ENCODE data around the gene ENKUR. TPM values are rescaled to one million over a fixed set of nuclear protein-coding genes. Genes with fewer than 3 reads are reported as not detected.

ENKUR gene
- total RNA-seq, 4 donors from 2014 or later: 0.38 to 0.53 TPM; not detected in 2

- Histone ChIP-seq H3K36me3 (no peaks in the 10 kb centered on the region), H3K4me3 (no peak overlapping the region), H3K4me1 (no peaks in the 10 kb centered on the region), H3K27ac (no peak overlapping the region), H3K9me3 (no peaks in the 10 kb centered on the region), H3K27me3 (no peaks in the 10 kb centered on the region)
- TF ChIP-seq CTCF (IDR thresholded peaks at IDR 0.05) (no peak), POLR2A (IDR thresholded peaks at IDR 0.05) (no peak)
- no peak for DNase-seq
These were observed 23.3 kb downstream of the ENKUR start for GRCh38 chr10:24992512-24993133.

DNA sequence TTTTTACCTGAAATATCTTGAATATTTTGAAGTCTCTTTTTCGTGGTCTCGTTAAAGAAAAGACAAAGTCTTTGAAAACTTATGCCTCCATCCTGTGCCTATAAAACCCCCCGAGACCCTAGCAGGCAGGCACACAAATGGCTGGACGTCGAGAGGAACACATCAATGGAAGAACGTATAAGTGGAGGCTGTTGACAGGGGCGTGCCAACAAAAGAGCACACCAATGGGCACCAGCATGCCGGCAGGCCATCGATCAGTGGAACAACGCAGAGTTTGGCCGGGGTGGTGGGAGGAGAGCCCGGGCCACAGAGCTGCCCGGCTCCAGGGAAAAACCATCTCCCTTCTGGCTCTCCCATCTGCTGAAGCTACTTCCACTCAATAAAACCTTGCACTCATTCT is 24.7 kb downstream of the ENKUR start:
- H3K4me1 ChIP-seq: no peaks in the 10 kb centered on the region
- H3K27me3 ChIP-seq: no peaks in the 10 kb centered on the region
- no peak for DNase-seq
- no peaks in the 10 kb centered on the region for H3K36me3 ChIP-seq
- no peak overlapping the region for H3K4me3 ChIP-seq
- no peak for TF ChIP-seq POLR2A (IDR thresholded peaks at IDR 0.05)
- no peak overlapping the region for H3K27ac ChIP-seq
- no peaks in the 10 kb centered on the region for H3K9me3 ChIP-seq

GRCh38 chr10:24989867-24990266 is 26.1 kb downstream of the ENKUR start:
- Histone ChIP-seq H3K27ac (no peak overlapping the region), H3K4me3 (no peak overlapping the region), H3K4me1 (no peaks in the 10 kb centered on the region), H3K27me3 (no peaks in the 10 kb centered on the region), H3K36me3 (no peaks in the 10 kb centered on the region), H3K9me3 (no peaks in the 10 kb centered on the region)
- no peak for TF ChIP-seq POLR2A (IDR thresholded peaks at IDR 0.05)
- peak in 2 of 6 experiments; percentile 16 to 19 for TF ChIP-seq CTCF (IDR thresholded peaks at IDR 0.05)
- no peak for DNase-seq

- TF ChIP-seq POLR2A (IDR thresholded peaks at IDR 0.05) (no peak), CTCF (IDR thresholded peaks at IDR 0.05) (no peak)
- Histone ChIP-seq H3K4me1 (no peaks in the 10 kb centered on the region), H3K4me3 (no peak overlapping the region), H3K9me3 (no peaks in the 10 kb centered on the region), H3K27ac (no peak overlapping the region), H3K36me3 (no peaks in the 10 kb centered on the region), H3K27me3 (no peaks in the 10 kb centered on the region)
- DNase-seq: no peak
These were observed 26.9 kb downstream of the ENKUR start for GRCh38 chr10:24988831-24989640.

- TF ChIP-seq CTCF (IDR thresholded peaks at IDR 0.05) (no peak), POLR2A (IDR thresholded peaks at IDR 0.05) (no peak)
- Histone ChIP-seq H3K4me1 (no peaks in the 10 kb centered on the region), H3K27ac (no peak overlapping the region), H3K9me3 (no peaks in the 10 kb centered on the region), H3K36me3 (no peaks in the 10 kb centered on the region), H3K27me3 (no peaks in the 10 kb centered on the region), H3K4me3 (no peak overlapping the region)
- no peak for DNase-seq
These were observed 31.1 kb downstream of the ENKUR start for GRCh38 chr10:24984906-24985305.

GRCh38 chr10:24983946-24984345 is 32.0 kb downstream of the ENKUR start:
- Histone ChIP-seq H3K9me3 (no peaks in the 10 kb centered on the region), H3K27ac (no peak overlapping the region), H3K4me1 (no peaks in the 10 kb centered on the region), H3K27me3 (no peaks in the 10 kb centered on the region), H3K36me3 (no peaks in the 10 kb centered on the region), H3K4me3 (no peak overlapping the region)
- TF ChIP-seq POLR2A (IDR thresholded peaks at IDR 0.05) (no peak), CTCF (IDR thresholded peaks at IDR 0.05) (no peak)
- no peak for DNase-seq

Data from Peyer's patch (tissue), 4 donors.